SK-N-SH (cell line): ENCODE data around the gene PHOSPHO2. TPM values are rescaled to one million over a fixed set of nuclear protein-coding genes. Genes with fewer than 3 reads are reported as not detected.

Experiments
- CTCF ChIA-PET: fragments of 300-600, 350-600 bp; formaldehyde crosslinking; extraction: SDS; loops from one replicate; lab custom pipeline; 2021; lab: Yijun Ruan, JAX
- POLR2A ChIA-PET: fragments of 350-600 bp; sonication (Branson Sonifier 250); formaldehyde crosslinking; extraction: SDS; loops from one replicate; lab custom pipeline; 2020; ENCODE audit warnings: antibody characterized with exemption, inconsistent platforms; lab: Yijun Ruan, JAX
- DNase-seq: peaks from one replicate; pipeline ENCODE4 v3.0.0; 2012
- H2AFZ ChIP-seq: fragments of 200-600 bp; sonication (generic); 2 replicates; pipeline ENCODE4 v1.8.1; 2016; ENCODE audit warnings: antibody characterized with exemption, mild to moderate bottlenecking, low read depth
- H3F3A ChIP-seq: fragments of 200-600 bp; sonication (generic); replicated peaks from 2 replicates; pipeline ENCODE3; 2016; ENCODE audit warnings: antibody characterized with exemption, mild to moderate bottlenecking; ENCODE audit not compliant: insufficient read depth
- H3K27ac ChIP-seq, 2 experiments: fragments of 200-500 bp in 1 of 2; fragments of 200-600 bp in 1 of 2; sonication (Bioruptor generic) in 1 of 2; sonication (generic), shearing (Covaris generic) in 1 of 2; 2 replicates each; pipeline versions ENCODE4 v1.5.1 to v1.6.1; 2014 to 2016; ENCODE audit warnings: low read depth in 2 of 2, inconsistent platforms in 1 of 2, low read length in 1 of 2, mild to moderate bottlenecking in 1 of 2, mixed read lengths in 1 of 2
- H3K27me3 ChIP-seq: fragments of 200-600 bp; sonication (generic), shearing (Covaris generic); 2 replicates; pipeline ENCODE4 v1.6.1; 2016; ENCODE audit warnings: mixed run types; ENCODE audit not compliant: insufficient read depth
- H3K36me3 ChIP-seq, 2 experiments: fragments of 200-500 bp in 1 of 2; fragments of 200-600 bp in 1 of 2; sonication (Bioruptor generic) in 1 of 2; sonication (generic) in 1 of 2; replicated peaks in 1 of 2; 2 replicates each; pipeline versions ENCODE3 to v1.5.1; 2014 to 2016; ENCODE audit warnings: low read length in 1 of 2, mild to moderate bottlenecking in 1 of 2; ENCODE audit not compliant: insufficient read depth in 2 of 2, control insufficient read depth in 1 of 2
- H3K4me1 ChIP-seq, 2 experiments: fragments of 200-500 bp in 1 of 2; fragments of 200-600 bp in 1 of 2; sonication (Bioruptor generic) in 1 of 2; sonication (generic), shearing (Covaris generic) in 1 of 2; 2 replicates each; pipeline versions ENCODE4 v1.5.1 to v1.6.1; 2014 to 2016; ENCODE audit warnings: low read depth in 1 of 2, low read length in 1 of 2, mixed run types in 1 of 2; ENCODE audit not compliant: insufficient read depth in 2 of 2, control insufficient read depth in 1 of 2
- H3K4me2 ChIP-seq: fragments of 200-600 bp; sonication (generic), shearing (Covaris generic); 2 replicates; pipeline ENCODE4 v1.6.1; 2017; ENCODE audit warnings: mixed run types
- H3K4me3 ChIP-seq, 2 experiments: fragments of 200-500 bp in 1 of 2; fragments of 200-600 bp in 1 of 2; sonication (Bioruptor generic) in 1 of 2; sonication (generic), shearing (Covaris generic) in 1 of 2; 2 replicates each; pipeline versions ENCODE4 v1.5.1 to v1.8.1; 2014 to 2016; ENCODE audit warnings: low read depth in 2 of 2, inconsistent platforms in 1 of 2, low read length in 1 of 2, mild to moderate bottlenecking in 1 of 2, mixed read lengths in 1 of 2, moderate library complexity in 1 of 2
- H3K79me2 ChIP-seq: fragments of 200-600 bp; sonication (generic); 2 replicates; pipeline ENCODE4 v1.8.1; 2017; ENCODE audit warnings: mild to moderate bottlenecking; ENCODE audit not compliant: insufficient read depth
- H3K9ac ChIP-seq: fragments of 200-600 bp; sonication (generic); 2 replicates; pipeline ENCODE4 v1.6.1; 2017; ENCODE audit warnings: mixed run types
- H3K9me2 ChIP-seq: fragments of 200-600 bp; sonication (generic); 2 replicates; pipeline ENCODE4 v1.6.1; 2017; ENCODE audit warnings: mixed run types
- H3K9me3 ChIP-seq: fragments of 200-600 bp; sonication (generic); 2 replicates; pipeline ENCODE4 v1.6.1; 2017; ENCODE audit warnings: mixed run types, mild to moderate bottlenecking, moderate library complexity
- H4K20me1 ChIP-seq: fragments of 200-600 bp; sonication (generic); 2 replicates; pipeline ENCODE4 v1.6.1; 2017; ENCODE audit warnings: mild to moderate bottlenecking, mixed run types; ENCODE audit not compliant: insufficient read depth
- CTCF ChIP-seq: fragments of 200-600 bp; sonication (generic); IDR thresholded peaks from 2 replicates; pipeline ENCODE4 v1.6.1; 2017; ENCODE audit warnings: antibody characterized with exemption, mild to moderate bottlenecking, moderate library complexity
- MAX ChIP-seq: IDR thresholded peaks from 2 replicates; pipeline ENCODE4 v1.4.0; 2012; ENCODE audit warnings: low read depth
- NFIC ChIP-seq: IDR thresholded peaks from 2 replicates; pipeline ENCODE4 v1.4.0; 2012; ENCODE audit warnings: borderline replicate concordance
- PBX3 ChIP-seq: IDR thresholded peaks from 2 replicates; pipeline ENCODE4; 2012
- RAD21 ChIP-seq: IDR thresholded peaks from 2 replicates; pipeline ENCODE4 v1.6.1; 2012; ENCODE audit warnings: mild to moderate bottlenecking, low read length
- RCOR1 ChIP-seq: fragments of 150-350 bp; IDR thresholded peaks from 2 replicates; pipeline ENCODE4 v1.6.1; 2017; ENCODE audit warnings: antibody characterized with exemption, low read length
- RFX5 ChIP-seq: IDR thresholded peaks from 2 replicates; pipeline ENCODE4 v1.6.1; 2012; ENCODE audit warnings: mild to moderate bottlenecking, improper control_type of control experiment, low read length
- SMC3 ChIP-seq: IDR thresholded peaks from 2 replicates; pipeline ENCODE4 v1.6.1; 2012; ENCODE audit warnings: low read depth, low read length, improper control_type of control experiment
- USF1 ChIP-seq: IDR thresholded peaks from 2 replicates; pipeline ENCODE4 v1.4.0; 2012; ENCODE audit warnings: low read depth, borderline replicate concordance
- WGBS: methylation state at CpG from one replicate; pipeline ENCODE4 v1.1.6; 2017; ENCODE audit warnings: low lambda C conversion rate; 5-methylcytosine and 5-hydroxymethylcytosine counted together
- polyA plus RNA-seq, 3 experiments: library from polyadenylated mRNA; depleted of rRNA; stranded (reverse); fragments of >200 nt; gene quantifications; 2 replicates each; pipeline ENCODE4 v1.2.3, GENCODE V29; 2012

PHOSPHO2 gene
- polyA plus RNA-seq, 1 of the 3 experiments (the other 2 are of a cell fraction), result 1.1 TPM

GRCh38 chr2:169690958-169691357 is 3.3 kb upstream of the PHOSPHO2 start:
- Histone ChIP-seq H3K79me2 (0 out of 2 replicates have a peak, but pooled peaks cover 8% of the 10 kb centered on the region), H3K9ac (no peak overlapping the region), H3K27ac (no peak overlapping the region), H3K27me3 (no peaks in the 10 kb centered on the region), H3F3A (no peaks in the 10 kb centered on the region), H3K9me2 (no peaks in the 10 kb centered on the region), H3K36me3 (no peaks in the 10 kb centered on the region), H3K9me3 (no peaks in the 10 kb centered on the region; the same call in 1 of the 2 replicates), H3K4me2 (no peak overlapping the region), H2AFZ (no peak overlapping the region), H4K20me1 (no peaks in the 10 kb centered on the region), H3K4me3 (no peak overlapping the region), H3K4me1 (peaks cover 5 to 7% of the 10 kb centered on the region in 2 experiments; a peak in 3 of 4 replicates)
- DNase-seq, result no peak
- TF ChIP-seq RFX5, result no peak
- TF ChIP-seq PBX3, result no peak
- TF ChIP-seq CTCF, result no peak
- no peak for TF ChIP-seq MAX
- TF ChIP-seq RCOR1, result no peak
- no peak for TF ChIP-seq USF1
- no peak for TF ChIP-seq RAD21
- ChIA-PET CTCF (interaction anchor here (1.8 kb wide), 1 partner anchor 19 kb away, joined by 4 read pairs; no protein-coding TSS in a partner anchor), POLR2A (no interaction called here)
- 56% methylated on average over 1 of the region's 1 CpG for WGBS

- Histone ChIP-seq H3K36me3 (peaks cover 5 to 10% of the 10 kb centered on the region in 2 experiments), H3K27ac (no peak overlapping the region), H3K9me2 (no peaks in the 10 kb centered on the region), H3K4me2 (no peak overlapping the region), H3F3A (no peaks in the 10 kb centered on the region), H3K27me3 (no peaks in the 10 kb centered on the region), H2AFZ (no peak overlapping the region), H3K9ac (no peak overlapping the region), H3K79me2 (0 out of 2 replicates have a peak, but pooled peaks cover 8% of the 10 kb centered on the region), H4K20me1 (no peaks in the 10 kb centered on the region), H3K4me1 (peaks cover 5 to 7% of the 10 kb centered on the region in 2 experiments; a peak in 3 of 4 replicates), H3K4me3 (no peak overlapping the region), H3K9me3 (no peaks in the 10 kb centered on the region; the same call in 1 of the 2 replicates)
- ChIA-PET POLR2A (interaction anchor here (2.3 kb wide), 1 partner anchor 23 kb away, joined by 18 read pairs; no protein-coding TSS in a partner anchor), CTCF (interaction anchor here (0.5 to 3.2 kb wide), 22 partner anchors 9 to 583 kb away, joined by 3 to 32 read pairs (median 6); partner anchors contain the start of genes KLHL23 and METTL5)
- no peak for DNase-seq
- TF ChIP-seq NFIC (no peak), SMC3 (no peak)
- WGBS, result 46% methylated on average over 3 of the region's 3 CpGs
Measured at GRCh38 chr2:169692718-169693117, 1.6 kb upstream of the PHOSPHO2 start.
